Middle frontal gyrus (tissue), 1 donor: Measurements from ENCODE around the gene TMEM266.

ENCODE experiments used
- DNase-seq: peaks from one replicate; pipeline ENCODE4 v3.0.0-alpha.2; 2015; ENCODE audit warnings: low spot score; ENCODE audit errors: extremely low spot score

TMEM266 gene

GRCh38 chr15:76181705-76182107, 121.9 kb downstream of the TMEM266 start:
- no peak for DNase-seq

GRCh38 chr15:76183930-76184649, 124.3 kb downstream of the TMEM266 start:
- no peak for DNase-seq

GRCh38 chr15:76184650-76185035, 124.9 kb downstream of the TMEM266 start:
- no peak for DNase-seq

- DNase-seq = no peak
These were observed 125.9 kb downstream of the TMEM266 start for GRCh38 chr15:76185716-76186115.

- DNase-seq = no peak
These were observed 127.4 kb downstream of the TMEM266 start for GRCh38 chr15:76187163-76187562.

- no peak for DNase-seq
These were observed 129.3 kb downstream of the TMEM266 start for GRCh38 chr15:76189106-76189505.

GRCh38 chr15:76190070-76190564, 130.3 kb downstream of the TMEM266 start:
- no peak for DNase-seq

- peak; percentile 32 for DNase-seq
These were observed 131.2 kb downstream of the TMEM266 start for GRCh38 chr15:76190751-76191538.

- no peak for DNase-seq
These were observed 131.9 kb downstream of the TMEM266 start for GRCh38 chr15:76191539-76192244.

GRCh38 chr15:76192715-76193114, 132.9 kb downstream of the TMEM266 start:
- no peak for DNase-seq

- DNase-seq = no peak
These were observed 134.1 kb downstream of the TMEM266 start for GRCh38 chr15:76193934-76194333.

- DNase-seq = no peak
These were observed 135.9 kb downstream of the TMEM266 start for GRCh38 chr15:76195506-76196268.

- peak; percentile 21 for DNase-seq
These were observed 136.8 kb downstream of the TMEM266 start for GRCh38 chr15:76196269-76197231.

- no peak for DNase-seq
These were observed 138.1 kb downstream of the TMEM266 start for GRCh38 chr15:76197703-76198455.

- no peak for DNase-seq
These were observed 138.8 kb downstream of the TMEM266 start for GRCh38 chr15:76198456-76199105.

GRCh38 chr15:76199106-76200082, 139.6 kb downstream of the TMEM266 start:
- DNase-seq = no peak

GRCh38 chr15:76200083-76200465, 140.3 kb downstream of the TMEM266 start:
- DNase-seq = no peak
